Liver (tissue), 9 donors: ENCODE data around the gene PRICKLE1. TPM values are rescaled to one million over a fixed set of nuclear protein-coding genes. Genes with fewer than 3 reads are reported as not detected.

ENCODE experiments used
- DNase-seq: peaks from one replicate; pipeline ENCODE4 v3.0.0-alpha.2; 2017; ENCODE audit warnings: low spot score
- H3K27ac ChIP-seq, 2 donors: one replicate each; pipeline ENCODE4 v1.7.0; 2013; ENCODE audit warnings: inconsistent platforms in 2 of 2, low read length in 2 of 2, control low read depth in 1 of 2, low read depth in 1 of 2, mild to moderate bottlenecking in 1 of 2
- H3K27me3 ChIP-seq, 4 donors: one replicate each; pipeline versions ENCODE4 v1.6.1 to v1.7.0; 2013; ENCODE audit warnings: low read length in 3 of 4, inconsistent platforms in 1 of 4, mild to moderate bottlenecking in 1 of 4, moderate library complexity in 1 of 4; ENCODE audit not compliant: control insufficient read depth in 4 of 4, insufficient read depth in 4 of 4
- H3K36me3 ChIP-seq, 4 donors: one replicate each; pipeline versions ENCODE4 v1.6.1 to v1.7.0; 2013; ENCODE audit warnings: low read length in 3 of 4, mild to moderate bottlenecking in 3 of 4, low read depth in 1 of 4, moderate library complexity in 1 of 4; ENCODE audit not compliant: control insufficient read depth in 4 of 4, insufficient read depth in 3 of 4
- H3K4me1 ChIP-seq, 4 donors: one replicate each; pipeline versions ENCODE4 v1.6.1 to v1.7.0; 2013; ENCODE audit warnings: low read length in 3 of 4, mild to moderate bottlenecking in 3 of 4, moderate library complexity in 1 of 4; ENCODE audit not compliant: control insufficient read depth in 4 of 4, insufficient read depth in 4 of 4
- H3K4me3 ChIP-seq, 3 donors: one replicate each; pipeline versions ENCODE4 v1.6.1 to v1.7.0; 2013; ENCODE audit warnings: low read length in 3 of 3, control low read depth in 1 of 3, low read depth in 1 of 3, mild to moderate bottlenecking in 1 of 3
- H3K9ac ChIP-seq, 2 donors: one replicate each; pipeline ENCODE4 v1.7.0; 2013; ENCODE audit warnings: low read length in 2 of 2, mild to moderate bottlenecking in 2 of 2, moderate library complexity in 2 of 2, control low read depth in 1 of 2, low read depth in 1 of 2
- H3K9me3 ChIP-seq, 4 donors: one replicate each; pipeline versions ENCODE4 v1.6.1 to v1.7.0; 2013; ENCODE audit warnings: low read length in 3 of 4; ENCODE audit not compliant: control insufficient read depth in 4 of 4
- FOXA1 ChIP-seq: IDR thresholded peaks from 2 replicates; pipeline ENCODE4 v1.6.1; 2016; ENCODE audit warnings: antibody characterized with exemption
- GABPA ChIP-seq, 2 donors: IDR thresholded peaks in 1 of 2; conservative IDR thresholded peaks in 1 of 2; 2 replicates each; pipeline ENCODE4 v1.6.1; 2016; ENCODE audit warnings: antibody characterized with exemption in 2 of 2, mild to moderate bottlenecking in 1 of 2, moderate library complexity in 1 of 2
- HNF4A ChIP-seq, 2 donors: conservative IDR thresholded peaks; 2 replicates each; pipeline ENCODE4 v1.6.1; 2016; ENCODE audit warnings: antibody characterized with exemption in 2 of 2, mild to moderate bottlenecking in 2 of 2
- HNF4G ChIP-seq: IDR thresholded peaks from 2 replicates; pipeline ENCODE4 v1.6.1; 2016; ENCODE audit warnings: antibody characterized with exemption
- NR2F2 ChIP-seq: IDR thresholded peaks from 2 replicates; pipeline ENCODE4 v1.6.1; 2016; ENCODE audit warnings: antibody characterized with exemption
- RAD21 ChIP-seq, 2 donors: IDR thresholded peaks; 2 replicates each; pipeline ENCODE4 v1.6.1; 2016; ENCODE audit warnings: antibody characterized with exemption in 2 of 2, mild to moderate bottlenecking in 2 of 2
- RXRA ChIP-seq, 2 donors: IDR thresholded peaks; 2 replicates each; pipeline ENCODE4 v1.6.1; 2017 to 2018; ENCODE audit warnings: antibody characterized with exemption in 2 of 2, mild to moderate bottlenecking in 1 of 2
- TAF1 ChIP-seq: conservative IDR thresholded peaks from 2 replicates; pipeline ENCODE4 v1.6.1; 2016; ENCODE audit warnings: antibody characterized with exemption, mild to moderate bottlenecking
- YY1 ChIP-seq: IDR thresholded peaks from 2 replicates; pipeline ENCODE4 v1.6.1; 2016; ENCODE audit warnings: antibody characterized with exemption, mild to moderate bottlenecking
- WGBS: extraction: QIAGEN DNeasy Blood & Tissue Kit; methylation state at CpG from one replicate; pipeline ENCODE4 v1.1.7; 2013; 5-methylcytosine and 5-hydroxymethylcytosine counted together
- polyA plus RNA-seq, 2 donors: library from polyadenylated mRNA; stranded (reverse) in 1 of 2; unstranded in 1 of 2; fragments of 200-250 nt in 1 of 2; fragments of >200 nt in 1 of 2; fragmentation: Nextera tagmentation in 1 of 2; extraction: Ambion mirVana in 1 of 2; gene quantifications; one replicate each; pipeline versions ENCODE4 v1.2.1 to v1.2.3, GENCODE V29; 2013 to 2015
- total RNA-seq, 2 donors: library from RNA; depleted of rRNA; stranded (reverse); fragments of >200 nt; gene quantifications; one replicate each; pipeline ENCODE4 v1.2.3, GENCODE V29; 2014
- TF ChIP-seq, protein P1 (sequence below): IDR thresholded peaks from 2 replicates; pipeline ENCODE4 v1.6.1; 2016; ENCODE audit warnings: antibody characterized with exemption, mild to moderate bottlenecking
- TF ChIP-seq, protein P2 (sequence below): IDR thresholded peaks from 2 replicates; pipeline ENCODE4 v1.6.1; 2016; ENCODE audit warnings: antibody characterized with exemption
- TF ChIP-seq, protein P3 (sequence below): IDR thresholded peaks from 2 replicates; pipeline ENCODE4 v1.6.1; 2016; ENCODE audit warnings: antibody characterized with exemption
- TF ChIP-seq, protein P4 (sequence below): fragments of 150-350 bp; IDR thresholded peaks from 2 replicates; pipeline ENCODE4 v1.5.1; 2017; ENCODE audit warnings: improper control_type of control experiment, low read depth, low read length; ENCODE audit not compliant: missing input control
- TF ChIP-seq, protein P5 (sequence below): IDR thresholded peaks from 2 replicates; pipeline ENCODE4 v1.6.1; 2016; ENCODE audit warnings: antibody characterized with exemption
- donor health status: healthy.
- donor health status: healthy.
- donor health status: healthy.
- donor health status: healthy.
- donor health status: healthy.

The PRICKLE1 gene
- total and polyA plus RNA-seq, 4 donors: 0.59 to 5.7 (median 2.2) TPM

DNA sequence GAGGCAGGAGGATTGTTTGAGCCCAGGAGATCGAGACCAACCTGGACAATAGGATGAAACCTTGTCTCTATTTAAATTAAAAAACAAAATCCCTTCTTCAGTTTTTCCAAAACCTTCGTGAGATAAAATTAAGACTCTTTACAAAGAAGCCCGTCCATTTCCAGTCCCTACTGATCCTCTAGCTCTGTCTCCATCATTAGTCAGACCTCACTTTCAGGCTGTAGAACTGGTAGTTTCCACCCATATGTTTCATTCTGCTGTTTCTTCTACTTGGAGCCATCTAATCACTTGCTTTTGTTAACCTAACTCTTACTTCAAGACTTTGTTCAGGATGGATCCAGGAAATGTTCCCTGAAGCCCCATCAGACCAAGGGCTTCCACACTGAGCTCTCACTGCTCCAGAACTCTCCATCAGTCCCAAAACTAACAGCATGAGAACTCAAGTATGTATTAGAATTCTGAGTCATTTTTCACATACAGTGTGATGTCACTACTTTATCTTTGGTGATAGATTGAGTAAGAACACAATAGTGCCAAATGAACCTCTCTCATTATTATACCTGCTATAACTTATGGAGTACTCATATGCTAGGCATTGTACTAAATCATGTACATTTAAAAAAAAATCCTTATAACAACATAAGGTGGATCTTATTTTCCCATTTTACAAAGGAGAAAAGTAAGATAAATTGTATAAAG, 90.8 kb downstream of the PRICKLE1 start (continued):
- TF ChIP-seq, protein P1, sequence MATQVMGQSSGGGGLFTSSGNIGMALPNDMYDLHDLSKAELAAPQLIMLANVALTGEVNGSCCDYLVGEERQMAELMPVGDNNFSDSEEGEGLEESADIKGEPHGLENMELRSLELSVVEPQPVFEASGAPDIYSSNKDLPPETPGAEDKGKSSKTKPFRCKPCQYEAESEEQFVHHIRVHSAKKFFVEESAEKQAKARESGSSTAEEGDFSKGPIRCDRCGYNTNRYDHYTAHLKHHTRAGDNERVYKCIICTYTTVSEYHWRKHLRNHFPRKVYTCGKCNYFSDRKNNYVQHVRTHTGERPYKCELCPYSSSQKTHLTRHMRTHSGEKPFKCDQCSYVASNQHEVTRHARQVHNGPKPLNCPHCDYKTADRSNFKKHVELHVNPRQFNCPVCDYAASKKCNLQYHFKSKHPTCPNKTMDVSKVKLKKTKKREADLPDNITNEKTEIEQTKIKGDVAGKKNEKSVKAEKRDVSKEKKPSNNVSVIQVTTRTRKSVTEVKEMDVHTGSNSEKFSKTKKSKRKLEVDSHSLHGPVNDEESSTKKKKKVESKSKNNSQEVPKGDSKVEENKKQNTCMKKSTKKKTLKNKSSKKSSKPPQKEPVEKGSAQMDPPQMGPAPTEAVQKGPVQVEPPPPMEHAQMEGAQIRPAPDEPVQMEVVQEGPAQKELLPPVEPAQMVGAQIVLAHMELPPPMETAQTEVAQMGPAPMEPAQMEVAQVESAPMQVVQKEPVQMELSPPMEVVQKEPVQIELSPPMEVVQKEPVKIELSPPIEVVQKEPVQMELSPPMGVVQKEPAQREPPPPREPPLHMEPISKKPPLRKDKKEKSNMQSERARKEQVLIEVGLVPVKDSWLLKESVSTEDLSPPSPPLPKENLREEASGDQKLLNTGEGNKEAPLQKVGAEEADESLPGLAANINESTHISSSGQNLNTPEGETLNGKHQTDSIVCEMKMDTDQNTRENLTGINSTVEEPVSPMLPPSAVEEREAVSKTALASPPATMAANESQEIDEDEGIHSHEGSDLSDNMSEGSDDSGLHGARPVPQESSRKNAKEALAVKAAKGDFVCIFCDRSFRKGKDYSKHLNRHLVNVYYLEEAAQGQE: no peak
- TF ChIP-seq RAD21 (IDR thresholded peaks at IDR 0.05): no peak

DNA sequence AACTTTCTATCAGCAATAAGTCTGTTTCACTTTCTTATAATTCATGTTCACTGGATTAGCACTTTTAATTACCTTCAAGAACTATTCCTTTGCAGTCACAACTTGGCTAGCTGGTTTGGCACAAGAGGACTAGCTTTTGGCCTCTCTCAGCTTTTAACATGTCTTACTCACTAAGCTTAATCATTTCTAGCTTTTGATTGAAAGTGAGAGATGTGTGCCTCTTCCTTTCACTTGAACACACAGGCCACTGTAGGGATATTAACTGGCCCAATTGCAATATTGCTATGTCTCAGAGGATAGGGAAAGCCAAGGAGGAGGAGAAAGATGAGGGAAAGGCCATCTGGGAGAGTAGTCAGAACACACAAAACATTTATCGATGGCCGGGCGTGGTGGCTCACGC, 92.7 kb downstream of the PRICKLE1 start:
- no peak overlapping the region for H3K9ac ChIP-seq
- no peaks in the 10 kb centered on the region for H3K36me3 ChIP-seq
- H3K4me1 ChIP-seq: no peaks in the 10 kb centered on the region
- H3K4me3 ChIP-seq: no peak overlapping the region
- H3K9me3 ChIP-seq: no peaks in the 10 kb centered on the region
- no peak overlapping the region for H3K27ac ChIP-seq
- no peak for DNase-seq
- WGBS: 95% methylated on average over 4 of the region's 4 CpGs
- TF ChIP-seq RXRA (IDR thresholded peaks at IDR 0.05): no peak
- H3K27me3 ChIP-seq: no peaks in the 10 kb centered on the region

DNA sequence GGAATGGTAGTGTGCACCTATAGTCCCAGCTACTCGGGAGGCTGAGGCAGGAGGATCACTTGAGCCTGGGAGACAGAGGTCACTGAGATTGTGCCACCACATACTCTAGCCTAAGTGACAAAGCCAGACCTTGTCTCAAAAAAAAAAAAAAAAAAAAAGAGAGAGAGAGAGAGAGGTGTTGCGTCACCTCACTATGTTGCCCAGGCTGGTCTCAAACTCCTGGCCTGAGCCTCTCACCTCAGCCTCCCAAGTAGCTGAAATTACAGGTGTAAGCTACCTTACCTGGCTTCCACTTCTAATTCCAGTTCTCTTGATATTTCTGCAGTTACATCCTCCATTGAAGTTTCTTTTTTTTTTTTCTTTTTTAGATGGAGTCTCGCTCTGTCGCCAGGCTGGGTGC, 94.3 kb downstream of the PRICKLE1 start:
- H3K27me3 ChIP-seq: no peaks in the 10 kb centered on the region

More for the DNA sequence above, 94.3 kb downstream of the PRICKLE1 start:
- Histone ChIP-seq H3K27ac (no peak overlapping the region), H3K4me1 (no peaks in the 10 kb centered on the region), H3K9me3 (no peaks in the 10 kb centered on the region), H3K9ac (no peak overlapping the region), H3K4me3 (no peak overlapping the region), H3K36me3 (no peaks in the 10 kb centered on the region)
- WGBS: 88% methylated on average over 4 of the region's 4 CpGs
- TF ChIP-seq HNF4G: no peak
- TF ChIP-seq, protein P2, sequence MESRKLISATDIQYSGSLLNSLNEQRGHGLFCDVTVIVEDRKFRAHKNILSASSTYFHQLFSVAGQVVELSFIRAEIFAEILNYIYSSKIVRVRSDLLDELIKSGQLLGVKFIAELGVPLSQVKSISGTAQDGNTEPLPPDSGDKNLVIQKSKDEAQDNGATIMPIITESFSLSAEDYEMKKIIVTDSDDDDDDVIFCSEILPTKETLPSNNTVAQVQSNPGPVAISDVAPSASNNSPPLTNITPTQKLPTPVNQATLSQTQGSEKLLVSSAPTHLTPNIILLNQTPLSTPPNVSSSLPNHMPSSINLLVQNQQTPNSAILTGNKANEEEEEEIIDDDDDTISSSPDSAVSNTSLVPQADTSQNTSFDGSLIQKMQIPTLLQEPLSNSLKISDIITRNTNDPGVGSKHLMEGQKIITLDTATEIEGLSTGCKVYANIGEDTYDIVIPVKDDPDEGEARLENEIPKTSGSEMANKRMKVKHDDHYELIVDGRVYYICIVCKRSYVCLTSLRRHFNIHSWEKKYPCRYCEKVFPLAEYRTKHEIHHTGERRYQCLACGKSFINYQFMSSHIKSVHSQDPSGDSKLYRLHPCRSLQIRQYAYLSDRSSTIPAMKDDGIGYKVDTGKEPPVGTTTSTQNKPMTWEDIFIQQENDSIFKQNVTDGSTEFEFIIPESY: no peak
- TF ChIP-seq HNF4A (conservative IDR thresholded peaks at IDR 0.05): no peak
- TF ChIP-seq, protein P3, sequence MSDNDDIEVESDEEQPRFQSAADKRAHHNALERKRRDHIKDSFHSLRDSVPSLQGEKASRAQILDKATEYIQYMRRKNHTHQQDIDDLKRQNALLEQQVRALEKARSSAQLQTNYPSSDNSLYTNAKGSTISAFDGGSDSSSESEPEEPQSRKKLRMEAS: no peak
- TF ChIP-seq TAF1: no peak
- TF ChIP-seq, protein P4, sequence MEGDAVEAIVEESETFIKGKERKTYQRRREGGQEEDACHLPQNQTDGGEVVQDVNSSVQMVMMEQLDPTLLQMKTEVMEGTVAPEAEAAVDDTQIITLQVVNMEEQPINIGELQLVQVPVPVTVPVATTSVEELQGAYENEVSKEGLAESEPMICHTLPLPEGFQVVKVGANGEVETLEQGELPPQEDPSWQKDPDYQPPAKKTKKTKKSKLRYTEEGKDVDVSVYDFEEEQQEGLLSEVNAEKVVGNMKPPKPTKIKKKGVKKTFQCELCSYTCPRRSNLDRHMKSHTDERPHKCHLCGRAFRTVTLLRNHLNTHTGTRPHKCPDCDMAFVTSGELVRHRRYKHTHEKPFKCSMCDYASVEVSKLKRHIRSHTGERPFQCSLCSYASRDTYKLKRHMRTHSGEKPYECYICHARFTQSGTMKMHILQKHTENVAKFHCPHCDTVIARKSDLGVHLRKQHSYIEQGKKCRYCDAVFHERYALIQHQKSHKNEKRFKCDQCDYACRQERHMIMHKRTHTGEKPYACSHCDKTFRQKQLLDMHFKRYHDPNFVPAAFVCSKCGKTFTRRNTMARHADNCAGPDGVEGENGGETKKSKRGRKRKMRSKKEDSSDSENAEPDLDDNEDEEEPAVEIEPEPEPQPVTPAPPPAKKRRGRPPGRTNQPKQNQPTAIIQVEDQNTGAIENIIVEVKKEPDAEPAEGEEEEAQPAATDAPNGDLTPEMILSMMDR: no peak
- no peak for TF ChIP-seq GABPA (IDR thresholded peaks at IDR 0.05 in 1 of 2, conservative IDR thresholded peaks at IDR 0.05 in 1 of 2)
- TF ChIP-seq RXRA (IDR thresholded peaks at IDR 0.05): no peak
- no peak for TF ChIP-seq YY1
- TF ChIP-seq, protein P5, sequence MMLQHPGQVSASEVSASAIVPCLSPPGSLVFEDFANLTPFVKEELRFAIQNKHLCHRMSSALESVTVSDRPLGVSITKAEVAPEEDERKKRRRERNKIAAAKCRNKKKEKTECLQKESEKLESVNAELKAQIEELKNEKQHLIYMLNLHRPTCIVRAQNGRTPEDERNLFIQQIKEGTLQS: no peak
- no peak for TF ChIP-seq RAD21 (IDR thresholded peaks at IDR 0.05)
- TF ChIP-seq FOXA1: no peak
- no peak for TF ChIP-seq NR2F2
- no peak for DNase-seq
